MCF 10A (cell line): ENCODE data around the gene CSMD2. TPM values are rescaled to one million over a fixed set of nuclear protein-coding genes. Genes with fewer than 3 reads are reported as not detected.
"Not testable (repeated sequence)": the region's sequence is repeated elsewhere in the genome, so short reads cannot be mapped to it uniquely, and the experiment has no call there.

ENCODE experiments used
- BruUV-seq: library from RNA; stranded (reverse); fragments of 400-500 nt; replicated peaks from 2 replicates; lab custom pipeline; 2021; lab: Mats Ljungman, UMichigan
- CTCF ChIA-PET: fragments of 300-600 bp; sonication (Branson Sonifier 250); formaldehyde crosslinking; extraction: SDS; loops from one replicate; lab custom pipeline; 2021; ENCODE audit warnings: antibody characterized with exemption, inconsistent platforms; lab: Yijun Ruan, JAX
- POLR2A ChIA-PET: fragments of 300-600, 350-650 bp; sonication (Branson Sonifier 250); formaldehyde crosslinking; extraction: SDS; loops from one replicate; lab custom pipeline; 2020; ENCODE audit warnings: antibody characterized with exemption, inconsistent platforms; lab: Yijun Ruan, JAX
- DNase-seq: peaks from one replicate; pipeline ENCODE4 v3.0.0-alpha.2; 2018; ENCODE audit not compliant: unreplicated experiment
- H3K27ac Mint-ChIP-seq: one replicate; pipeline ENCODE4 v1.8.0; 2022; ENCODE audit warnings: mild to moderate bottlenecking, low read depth, mixed read lengths; ENCODE audit not compliant: unreplicated experiment
- H3K27me3 Mint-ChIP-seq: one replicate; pipeline ENCODE4 v1.8.0; 2022; ENCODE audit warnings: mixed read lengths; ENCODE audit not compliant: insufficient read depth, unreplicated experiment
- H3K36me3 Mint-ChIP-seq: one replicate; pipeline ENCODE4 v1.8.0; 2022; ENCODE audit warnings: mild to moderate bottlenecking, moderate library complexity, mixed read lengths; ENCODE audit not compliant: insufficient read depth, unreplicated experiment
- H3K4me1 Mint-ChIP-seq: one replicate; pipeline ENCODE4 v1.8.0; 2022; ENCODE audit warnings: mixed read lengths; ENCODE audit not compliant: insufficient read depth, unreplicated experiment
- H3K4me3 Mint-ChIP-seq: one replicate; pipeline ENCODE4 v1.8.0; 2022; ENCODE audit warnings: mild to moderate bottlenecking, moderate library complexity, mixed read lengths; ENCODE audit not compliant: unreplicated experiment
- H3K9me3 Mint-ChIP-seq: one replicate; pipeline ENCODE4 v1.8.0; 2022; ENCODE audit warnings: mixed read lengths; ENCODE audit not compliant: unreplicated experiment
- intact Hi-C: fragments of 100-400 bp; cut with micrococcal nuclease; formaldehyde crosslinking; loops from 2 replicates; pipeline ENCODE4 v1.14.1; 2022
- total RNA-seq: library from RNA; stranded (reverse); gene quantifications from 2 replicates; pipeline ENCODE4 v1.2.3, GENCODE V29; 2022
- TF ChIP-seq, protein P1 (sequence below): fragments of 200-600 bp; IDR thresholded peaks from one replicate; pipeline ENCODE4 v1.8.0; 2022; ENCODE audit warnings: antibody characterized with exemption, mild to moderate bottlenecking; ENCODE audit not compliant: unreplicated experiment

CSMD2 gene
- total RNA-seq, 1 experiment from 2014 or later = not detected

DNA sequence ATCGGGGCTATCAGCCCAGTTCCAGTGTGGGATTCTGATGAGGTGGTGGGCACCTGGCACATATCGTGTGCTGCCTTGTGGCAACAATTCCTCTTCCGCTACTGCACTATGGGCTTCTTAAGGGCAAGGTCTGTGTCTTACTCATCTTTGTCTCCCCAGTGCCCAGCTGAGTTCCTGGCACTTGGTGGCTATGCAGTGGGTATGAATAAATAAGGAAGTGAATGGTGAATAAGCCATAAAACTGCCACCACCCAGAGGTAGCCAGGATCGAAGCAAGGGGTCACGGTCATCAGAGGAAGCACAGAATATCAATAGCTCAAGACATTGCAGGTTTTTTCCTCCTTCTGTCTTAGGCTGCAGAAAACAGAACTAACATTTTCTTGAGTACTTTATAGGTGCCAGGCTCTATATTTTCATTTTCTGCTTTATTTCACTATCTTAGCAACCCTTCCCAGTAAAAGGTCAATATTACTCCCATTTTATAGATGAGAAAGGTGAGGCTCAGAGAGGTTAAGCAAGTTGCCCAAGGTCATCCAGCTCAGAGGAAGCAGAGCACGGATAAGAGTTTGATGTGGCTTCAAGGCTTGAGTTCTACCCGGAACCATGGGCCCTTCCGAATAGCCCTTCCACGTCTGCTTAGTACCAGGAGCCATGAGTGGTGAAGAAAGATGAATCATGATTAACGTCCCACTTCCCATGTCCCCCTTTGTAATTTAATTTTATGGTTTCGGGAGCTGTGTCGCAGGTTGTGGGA, 21.9 kb upstream of the CSMD2 start:
- ChIA-PET CTCF (no interaction called here), POLR2A (no interaction called here)
- Mint-ChIP-seq H3K27ac (no peak overlapping the region), H3K9me3 (peaks cover 41% of the 10 kb centered on the region), H3K27me3 (no peaks in the 10 kb centered on the region), H3K36me3 (no peaks in the 10 kb centered on the region), H3K4me1 (no peaks in the 10 kb centered on the region), H3K4me3 (no peak overlapping the region)
- intact Hi-C loops = no loop called here
- BruUV-seq = no TSS peak
- no peak for DNase-seq
- TF ChIP-seq, protein P1, sequence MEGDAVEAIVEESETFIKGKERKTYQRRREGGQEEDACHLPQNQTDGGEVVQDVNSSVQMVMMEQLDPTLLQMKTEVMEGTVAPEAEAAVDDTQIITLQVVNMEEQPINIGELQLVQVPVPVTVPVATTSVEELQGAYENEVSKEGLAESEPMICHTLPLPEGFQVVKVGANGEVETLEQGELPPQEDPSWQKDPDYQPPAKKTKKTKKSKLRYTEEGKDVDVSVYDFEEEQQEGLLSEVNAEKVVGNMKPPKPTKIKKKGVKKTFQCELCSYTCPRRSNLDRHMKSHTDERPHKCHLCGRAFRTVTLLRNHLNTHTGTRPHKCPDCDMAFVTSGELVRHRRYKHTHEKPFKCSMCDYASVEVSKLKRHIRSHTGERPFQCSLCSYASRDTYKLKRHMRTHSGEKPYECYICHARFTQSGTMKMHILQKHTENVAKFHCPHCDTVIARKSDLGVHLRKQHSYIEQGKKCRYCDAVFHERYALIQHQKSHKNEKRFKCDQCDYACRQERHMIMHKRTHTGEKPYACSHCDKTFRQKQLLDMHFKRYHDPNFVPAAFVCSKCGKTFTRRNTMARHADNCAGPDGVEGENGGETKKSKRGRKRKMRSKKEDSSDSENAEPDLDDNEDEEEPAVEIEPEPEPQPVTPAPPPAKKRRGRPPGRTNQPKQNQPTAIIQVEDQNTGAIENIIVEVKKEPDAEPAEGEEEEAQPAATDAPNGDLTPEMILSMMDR = no peak

DNA sequence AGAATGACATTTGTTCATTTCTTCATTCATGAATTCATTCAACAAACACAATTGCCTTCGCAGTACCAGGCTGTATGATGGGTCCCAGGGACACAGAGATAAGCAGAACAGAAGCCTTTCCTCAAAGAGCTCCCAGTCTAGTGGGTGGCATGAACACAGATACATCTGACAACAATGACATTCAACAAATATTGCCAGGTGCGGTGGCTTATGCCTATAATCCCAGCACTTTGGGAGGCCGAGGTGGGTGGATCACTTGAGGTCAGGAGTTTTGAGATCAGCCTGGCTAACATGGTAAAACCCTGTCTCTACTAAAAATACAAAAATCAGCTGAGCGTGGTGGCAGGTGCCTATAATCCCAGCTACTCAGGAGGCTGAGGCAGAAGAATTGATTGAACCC, 18.4 kb upstream of the CSMD2 start:
- H3K27ac Mint-ChIP-seq, DNase-seq, CTCF ChIA-PET, POLR2A ChIA-PET, H3K4me3 Mint-ChIP-seq, H3K4me1 Mint-ChIP-seq, intact Hi-C loops, H3K36me3 Mint-ChIP-seq, BruUV-seq, H3K27me3 Mint-ChIP-seq: not testable (repeated sequence)
- peaks cover 32% of the 10 kb centered on the region for H3K9me3 Mint-ChIP-seq

DNA sequence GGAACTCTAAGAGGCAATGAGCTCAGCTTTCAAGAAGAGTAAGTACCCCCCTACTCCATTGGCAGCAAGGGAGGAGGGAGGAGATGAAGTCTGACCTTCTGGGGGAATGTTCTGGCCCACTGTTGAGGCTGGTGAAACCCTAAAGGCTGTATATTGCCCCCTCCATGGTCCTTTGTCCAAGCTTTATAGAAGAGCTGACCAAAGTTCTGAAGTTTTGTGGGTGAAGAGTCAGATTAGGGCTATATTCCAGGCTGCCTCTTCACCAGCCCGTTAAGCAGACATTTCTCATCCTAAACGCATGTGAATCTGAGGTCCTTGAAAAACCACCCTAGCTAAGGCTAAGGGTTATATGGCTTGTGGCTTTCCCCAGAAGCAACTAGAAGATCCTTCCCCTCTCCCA, 13.0 kb upstream of the CSMD2 start:
- H3K4me1 Mint-ChIP-seq = no peaks in the 10 kb centered on the region
- H3K9me3 Mint-ChIP-seq = peaks cover 19% of the 10 kb centered on the region
- BruUV-seq = no TSS peak
- H3K4me3 Mint-ChIP-seq = no peak overlapping the region
- H3K36me3 Mint-ChIP-seq = no peaks in the 10 kb centered on the region
- intact Hi-C loops = no loop called here
- DNase-seq = no peak
- TF ChIP-seq, protein P1 = no peak
- no peaks in the 10 kb centered on the region for H3K27me3 Mint-ChIP-seq
- ChIA-PET POLR2A (no interaction called here), CTCF (interaction anchor here (0.5 to 0.6 kb wide), 2 partner anchors 10 to 18 kb away, joined by 3 read pairs; no protein-coding TSS in a partner anchor)
- H3K27ac Mint-ChIP-seq = no peak overlapping the region

DNA sequence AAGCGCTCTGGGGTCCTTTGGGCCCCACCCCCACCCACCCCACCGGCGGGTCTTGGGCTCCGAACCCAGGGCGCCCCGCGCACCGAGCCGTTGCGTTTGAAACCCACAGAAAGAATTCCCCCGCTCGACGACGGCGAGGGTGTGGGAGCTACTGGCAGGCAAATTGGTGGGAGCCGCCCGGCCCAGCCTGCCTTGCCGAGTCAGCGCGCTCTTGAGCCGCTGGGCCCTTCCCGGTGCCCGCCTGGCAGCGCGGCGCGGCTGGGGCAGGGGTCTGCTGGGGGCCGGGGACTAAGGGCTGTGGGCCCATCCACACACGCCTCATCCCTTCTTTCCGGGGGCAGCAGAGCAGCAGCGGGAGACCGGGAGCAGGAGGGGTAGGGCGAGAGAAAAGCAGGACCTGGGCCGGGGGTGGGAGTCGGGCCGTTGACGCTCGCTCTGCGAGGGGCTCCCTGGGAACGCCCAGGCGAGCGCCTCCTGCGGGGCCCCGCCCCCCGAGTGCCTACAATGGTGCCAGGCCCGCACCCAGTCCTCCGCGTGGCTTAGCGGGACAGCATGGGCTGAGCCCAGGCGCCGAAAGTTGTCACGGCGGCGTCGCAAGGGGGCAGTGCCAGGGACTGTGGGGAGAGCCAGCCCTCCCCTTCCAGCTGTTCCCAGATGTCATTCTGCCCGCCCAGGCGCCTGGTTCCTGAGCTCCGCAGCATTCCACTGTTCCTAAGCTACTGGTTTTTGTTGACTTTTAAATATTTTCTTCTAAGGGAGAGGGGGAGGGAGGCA, 12.0 kb upstream of the CSMD2 start, which contains the start of gene C1orf94:
Gene C1orf94 (plus strand): TSS at position 78 of the 774 bp plus-strand sequence. CDS start 883 bp downstream, outside the sequence.
- POLR2A ChIA-PET = no interaction called here
- intact Hi-C loops = no loop called here
- no peak for DNase-seq
- TF ChIP-seq, protein P1 = no peak
- Mint-ChIP-seq H3K27me3 (no peaks in the 10 kb centered on the region), H3K27ac (no peak within 1 kb of the TSS), H3K4me1 (no peaks in the 10 kb centered on the region), H3K9me3 (peaks cover 15% of the 10 kb centered on the region), H3K36me3 (no peaks in the 10 kb centered on the region), H3K4me3 (no peak within 1 kb of the TSS)
- CTCF ChIA-PET = interaction anchor here (0.7 kb wide), 1 partner anchor 437 kb away, joined by 3 read pairs; no protein-coding TSS in a partner anchor
- BruUV-seq = no TSS peak
